Left lung (tissue), 10 donors: ENCODE measurements around the gene FBXO42. TPM values are rescaled to one million over a fixed set of nuclear protein-coding genes. Genes with fewer than 3 reads are reported as not detected.
"Not testable (repeated sequence)": the region's sequence is repeated elsewhere in the genome, so short reads cannot be mapped to it uniquely, and the experiment has no call there.

Source experiments
- ATAC-seq: fragments of 200-7000 bp; cut with Tn5 transposase; one replicate; pipeline ENCODE4 v1.9.1; 2020; ENCODE audit warnings: moderate library complexity
- DNase-seq, 4 donors: peaks; one replicate each; pipeline ENCODE4 v3.0.0-alpha.2; 2013 to 2020
- H3K27ac ChIP-seq, 2 donors: fragments of 200-600 bp; sonication (generic) in 1 of 2; one replicate each; pipeline versions ENCODE4 v1.5.0 to v1.8.0; 2020 to 2021
- H3K27me3 ChIP-seq, 2 donors: fragments of 200-600 bp; sonication (generic) in 1 of 2; one replicate each; pipeline versions ENCODE4 v1.5.0 to v1.8.0; 2020 to 2021
- H3K36me3 ChIP-seq, 2 donors: fragments of 200-600 bp; sonication (generic) in 1 of 2; one replicate each; pipeline versions ENCODE4 v1.5.0 to v1.8.0; 2020 to 2021
- H3K4me1 ChIP-seq, 2 donors: fragments of 200-600 bp; one replicate each; pipeline ENCODE4 v1.8.0; 2021
- H3K4me3 ChIP-seq, 2 donors: fragments of 200-600 bp; sonication (generic) in 1 of 2; one replicate each; pipeline versions ENCODE4 v1.5.0 to v1.8.0; 2020 to 2021; ENCODE audit warnings: mild to moderate bottlenecking in 1 of 2
- H3K9me3 ChIP-seq, 2 donors: fragments of 200-600 bp; sonication (generic) in 1 of 2; one replicate each; pipeline versions ENCODE4 v1.5.0 to v1.8.0; 2020 to 2021
- CTCF ChIP-seq, 2 donors: fragments of 200-600 bp; sonication (generic) in 1 of 2; IDR thresholded peaks; one replicate each; pipeline versions ENCODE4 v1.5.0 to v1.8.0; 2021; ENCODE audit warnings: antibody characterized with exemption in 2 of 2
- intact Hi-C, 2 donors: fragments of 100-400 bp; cut with DNase I; formaldehyde crosslinking; loops; one replicate each; pipeline versions ENCODE4 v1.11.2 to v1.14.2; 2022
- polyA plus RNA-seq, 6 donors: library from polyadenylated mRNA; unstranded; fragments of 120-200 nt; gene quantifications; one replicate each; pipeline ENCODE4 v1.2.1, GENCODE V29; 2013; ENCODE audit not compliant: insufficient read length in 6 of 6
- total RNA-seq, 2 donors: library from RNA; stranded (reverse); fragmentation: NEBNext Ultra II Directional; extraction: Animal tissue kit (Norgen Biotek cat#: 25700); gene quantifications; one replicate each; pipeline ENCODE4 v1.2.1, GENCODE V29; 2021
- donor health status: DM: no; HTN: yes; CAD: no.
- donor health status: DM: no; HTN: no; CAD: no.

The FBXO42 gene
- total and polyA plus RNA-seq, 8 donors, result 18.8 to 22.4 (median 21.1) TPM

GRCh38 chr1:16352842-16353535 is 709 bp upstream of the FBXO42 start:
- ATAC-seq (no peak), DNase-seq (peak in 1 of 4 donors; percentile 34)
- peaks cover 0 to 43% of the 10 kb centered on the region in 2 donors for H3K4me1 ChIP-seq
- no peak for TF ChIP-seq CTCF (IDR thresholded peaks at IDR 0.05)
- H3K9me3 ChIP-seq, result no peaks in the 10 kb centered on the region
- peak overlapping the region; percentile 89 to 90 for H3K27ac ChIP-seq
- no peaks in the 10 kb centered on the region for H3K27me3 ChIP-seq
- no peaks in the 10 kb centered on the region for H3K36me3 ChIP-seq
- peak overlapping the region; percentile 83 to 98 for H3K4me3 ChIP-seq
- intact Hi-C loops, result no loop called here

- ATAC-seq, result peak; percentile 27
- H3K9me3 ChIP-seq, result no peaks in the 10 kb centered on the region
- intact Hi-C loops, result no loop called here
- H3K27me3 ChIP-seq, result no peaks in the 10 kb centered on the region
- peak overlapping the region; percentile 83 to 98 for H3K4me3 ChIP-seq
- peak in 1 of 4 donors; percentile 40 for DNase-seq
- H3K27ac ChIP-seq, result peak overlapping the region; percentile 89 to 90
- H3K4me1 ChIP-seq, result peaks cover 0 to 46% of the 10 kb centered on the region in 2 donors
- no peaks in the 10 kb centered on the region for H3K36me3 ChIP-seq
- no peak for TF ChIP-seq CTCF (IDR thresholded peaks at IDR 0.05)
These were observed 755 bp downstream of the FBXO42 start for GRCh38 chr1:16351456-16351993.

- no peaks in the 10 kb centered on the region for H3K9me3 ChIP-seq
- DNase-seq (no peak), ATAC-seq (no peak)
- intact Hi-C loops, result no loop called here
- H3K27ac ChIP-seq, result no peak overlapping the region
- TF ChIP-seq CTCF (IDR thresholded peaks at IDR 0.05), result no peak
- H3K4me3 ChIP-seq, result no peak overlapping the region
- H3K4me1 ChIP-seq, result peaks cover 0 to 46% of the 10 kb centered on the region in 2 donors
- no peaks in the 10 kb centered on the region for H3K36me3 ChIP-seq
- no peaks in the 10 kb centered on the region for H3K27me3 ChIP-seq
These were observed 2.4 kb downstream of the FBXO42 start for GRCh38 chr1:16349847-16350406.

GRCh38 chr1:16348414-16349182 is 3.7 kb downstream of the FBXO42 start:
- H3K27me3 ChIP-seq, result no peaks in the 10 kb centered on the region
- H3K4me3 ChIP-seq, result no peak overlapping the region
- no peak for TF ChIP-seq CTCF (IDR thresholded peaks at IDR 0.05)
- no peaks in the 10 kb centered on the region for H3K9me3 ChIP-seq
- peak in 1 of 4 donors; percentile 8 for DNase-seq
- H3K4me1 ChIP-seq, result peaks cover 0 to 46% of the 10 kb centered on the region in 2 donors
- H3K36me3 ChIP-seq, result no peaks in the 10 kb centered on the region
- no peak for ATAC-seq
- intact Hi-C loops, result no loop called here
- H3K27ac ChIP-seq, result peak overlapping the region in 1 of 2 donors; percentile 48

GRCh38 chr1:16343276-16343675 is 9.0 kb downstream of the FBXO42 start:
- intact Hi-C loops, result not testable (repeated sequence)

More at GRCh38 chr1:16343276-16343675, 9.0 kb downstream of the FBXO42 start:
- not testable (repeated sequence) for DNase-seq, H3K4me3 ChIP-seq, H3K27me3 ChIP-seq, H3K27ac ChIP-seq, H3K9me3 ChIP-seq, ATAC-seq, H3K36me3 ChIP-seq
- H3K4me1 ChIP-seq, result peaks cover 0 to 11% of the 10 kb centered on the region in 2 donors
